Fibroblast of skin of right quadriceps (primary cell): Measurements from ENCODE around the gene PPP2R2B.
"Not testable (repeated sequence)": the region's sequence is repeated elsewhere in the genome, so short reads cannot be mapped to it uniquely, and the experiment has no call there.

Experiments used
- DNase-seq: peaks from one replicate; pipeline ENCODE4 v3.0.0-alpha.2; 2013

PPP2R2B gene

DNA sequence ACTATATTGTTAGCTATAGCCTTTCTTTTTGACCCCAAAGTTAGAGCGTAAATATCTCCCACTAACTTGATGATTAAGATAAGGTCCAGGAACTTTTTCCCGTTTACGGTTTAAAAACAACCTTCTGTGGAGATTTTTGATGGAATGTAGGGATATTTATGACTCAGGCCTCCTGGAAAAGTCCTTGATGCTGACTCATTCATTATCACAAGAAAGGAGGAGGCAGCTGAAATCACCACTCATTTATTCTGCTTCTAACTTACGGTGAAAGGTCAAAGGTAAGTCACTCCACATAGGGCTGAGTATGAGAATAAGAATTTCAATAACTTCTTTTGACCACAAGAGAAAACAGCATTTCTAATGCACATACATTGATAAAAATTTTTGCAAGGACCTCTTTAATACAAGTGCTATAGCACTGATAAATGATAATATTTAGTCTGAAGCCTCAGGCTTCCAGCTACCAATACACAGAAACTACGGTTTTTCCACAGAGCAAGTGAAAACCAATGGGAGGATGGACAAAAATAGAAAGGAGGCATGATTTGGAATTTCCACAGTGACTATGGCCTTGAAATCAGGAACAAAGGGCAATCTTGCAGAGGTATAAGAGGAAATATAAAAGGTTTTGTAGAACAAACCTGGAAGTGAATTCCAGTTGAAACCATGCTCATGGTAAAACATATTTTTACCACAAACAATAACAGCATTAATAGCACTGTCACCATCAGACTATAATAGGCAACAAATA lies 146.5 kb downstream of the PPP2R2B start:
- peak; percentile 91 for DNase-seq

DNA sequence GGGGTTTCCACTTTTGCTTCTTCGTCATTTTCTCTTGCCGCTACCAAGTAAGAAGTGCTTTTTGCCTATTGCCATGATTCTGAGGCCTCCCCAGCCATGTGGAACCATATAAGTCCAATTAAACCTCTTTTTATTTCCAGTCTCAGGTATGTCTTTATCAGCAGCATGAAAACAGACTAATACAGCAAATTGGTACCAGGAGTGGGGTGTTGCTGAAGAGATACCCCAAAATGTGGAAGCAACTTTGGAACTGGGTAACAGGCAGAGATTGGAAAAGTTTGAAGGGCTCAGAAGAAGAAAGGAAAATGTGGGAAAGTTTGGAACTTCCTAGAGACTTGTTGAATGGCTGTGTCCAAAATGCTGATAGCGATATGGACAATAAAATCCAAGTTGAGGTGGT lies 149.8 kb downstream of the PPP2R2B start:
- DNase-seq = not testable (repeated sequence)

DNA sequence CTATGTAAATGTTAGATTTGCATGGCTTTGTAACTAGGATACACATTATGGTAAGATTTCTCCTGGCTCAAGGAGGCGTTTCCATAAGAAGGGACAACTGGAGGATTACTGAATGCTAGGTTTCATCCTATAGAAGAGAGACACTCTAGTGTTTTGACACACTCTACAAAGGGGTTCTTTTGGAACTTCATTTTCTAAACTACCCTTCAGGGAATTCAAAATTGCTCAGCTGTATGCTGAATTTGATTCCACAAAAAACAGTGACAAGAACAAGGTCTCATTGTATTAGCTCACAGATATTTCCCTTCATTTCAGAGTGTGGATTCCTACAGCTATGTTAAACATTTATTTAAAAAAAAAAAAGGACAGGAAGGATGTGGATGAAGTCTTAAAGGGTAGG lies 151.7 kb downstream of the PPP2R2B start:
- no peak for DNase-seq

DNA sequence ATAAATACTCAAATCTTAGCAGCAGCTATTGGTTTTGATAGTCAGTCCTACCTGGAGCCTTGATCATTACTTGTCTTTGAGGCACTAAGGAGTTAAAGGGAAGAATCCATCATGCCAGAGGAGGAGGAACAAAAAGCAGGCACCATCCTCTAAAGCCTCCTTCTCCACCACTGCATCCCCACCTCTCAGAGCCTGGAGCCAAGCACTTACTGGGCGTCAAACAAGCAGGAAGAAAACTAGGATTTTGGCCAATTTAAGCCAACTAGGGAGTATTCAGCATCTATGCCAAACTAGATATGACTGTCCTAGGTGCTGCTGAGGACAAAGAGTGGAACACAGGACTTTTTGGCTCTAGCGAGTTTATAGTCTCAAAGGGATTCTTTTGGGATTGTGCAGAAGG lies 152.5 kb downstream of the PPP2R2B start:
- no peak for DNase-seq

DNA sequence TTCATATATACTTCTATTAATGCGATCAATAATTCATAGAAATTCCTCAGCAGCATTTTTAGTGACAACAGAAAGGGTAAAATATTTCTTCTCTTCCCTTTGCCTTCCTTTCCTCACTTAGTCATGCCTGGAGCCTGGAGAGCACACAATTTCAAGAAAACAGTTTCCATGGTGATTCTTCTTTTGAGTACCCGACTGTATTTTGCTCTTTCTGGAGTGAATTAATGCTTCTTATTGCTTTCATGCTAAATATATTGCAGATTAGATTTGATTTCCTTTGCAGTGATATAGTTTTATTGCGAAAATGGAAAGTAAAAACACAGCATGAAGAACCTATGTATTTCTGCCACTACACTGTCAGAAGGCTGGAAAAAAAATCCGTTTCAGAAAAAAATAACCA lies 153.5 kb downstream of the PPP2R2B start:
- no peak for DNase-seq

DNA sequence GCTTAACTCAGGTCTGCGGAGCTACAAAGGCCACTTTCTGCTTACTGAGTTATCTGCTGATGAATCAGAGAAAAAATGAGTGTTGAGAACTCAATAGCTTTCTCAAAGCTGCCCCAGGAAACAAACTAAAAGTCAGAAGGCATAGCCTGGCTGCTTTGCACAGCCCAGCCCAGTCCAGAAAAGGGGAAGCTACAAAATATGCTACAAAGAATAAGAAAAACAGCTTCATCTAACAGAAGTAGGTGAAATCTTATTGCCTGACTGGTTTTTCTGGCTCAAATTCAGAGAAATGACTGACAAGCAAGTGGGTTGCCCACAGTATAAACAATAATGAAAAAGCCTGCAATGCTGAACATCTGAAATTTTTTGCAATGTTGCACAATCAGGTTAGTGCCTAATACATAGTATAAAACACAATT lies 156.2 kb downstream of the PPP2R2B start:
- DNase-seq = peak; percentile 13

DNA sequence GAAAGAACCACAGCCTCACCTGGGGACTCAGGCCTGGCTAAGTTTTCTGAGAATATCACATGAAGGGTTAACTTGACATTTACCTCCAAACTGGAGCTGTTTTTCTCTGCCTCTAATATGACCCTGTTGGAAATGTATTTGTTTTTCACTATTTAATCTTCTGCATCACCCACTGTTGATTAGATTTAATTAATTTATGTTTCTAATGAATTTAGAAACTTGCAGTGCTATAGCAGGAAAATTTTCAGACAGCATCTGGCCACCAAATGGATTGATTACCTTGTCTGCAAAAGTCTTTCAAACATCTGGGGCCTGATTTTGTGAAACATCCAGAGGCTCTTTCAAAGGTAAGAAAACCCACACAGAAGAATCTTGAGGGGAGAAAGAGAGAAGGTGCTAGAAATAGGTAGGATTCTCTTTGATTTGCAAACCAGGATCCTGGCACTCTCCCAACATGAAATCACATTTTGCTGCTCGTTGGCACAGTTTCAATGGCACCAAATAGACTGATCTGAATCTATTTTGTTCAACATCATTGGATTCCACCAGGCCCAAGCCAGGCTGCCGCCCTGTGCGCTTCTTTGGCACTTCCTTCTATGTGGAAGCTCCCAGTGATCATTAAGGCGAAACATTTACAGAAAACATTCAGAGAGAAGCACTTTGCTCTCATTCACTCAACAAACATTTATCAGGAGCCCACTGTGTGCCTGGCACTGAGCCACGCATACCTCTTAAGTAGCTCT lies 157.3 kb downstream of the PPP2R2B start:
- no peak for DNase-seq

DNA sequence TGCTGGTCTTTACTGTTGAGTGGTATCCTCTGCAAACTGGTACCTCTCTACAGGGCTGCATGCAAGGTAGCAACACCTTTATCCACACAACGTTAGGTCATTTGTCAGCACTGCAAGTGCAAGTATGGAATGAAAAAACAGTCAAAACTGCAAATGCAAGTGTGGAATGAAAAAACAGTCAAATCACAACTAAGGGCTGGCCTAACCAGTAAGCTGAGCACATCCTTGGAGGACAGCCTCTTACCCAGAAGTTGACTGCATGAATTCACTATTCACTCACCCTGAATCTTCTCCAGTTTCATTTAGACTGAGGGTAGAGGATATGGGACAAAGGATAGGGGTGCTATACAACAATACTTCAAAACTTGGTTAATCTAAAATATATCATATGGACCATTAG lies 158.4 kb downstream of the PPP2R2B start:
- DNase-seq = no peak

DNA sequence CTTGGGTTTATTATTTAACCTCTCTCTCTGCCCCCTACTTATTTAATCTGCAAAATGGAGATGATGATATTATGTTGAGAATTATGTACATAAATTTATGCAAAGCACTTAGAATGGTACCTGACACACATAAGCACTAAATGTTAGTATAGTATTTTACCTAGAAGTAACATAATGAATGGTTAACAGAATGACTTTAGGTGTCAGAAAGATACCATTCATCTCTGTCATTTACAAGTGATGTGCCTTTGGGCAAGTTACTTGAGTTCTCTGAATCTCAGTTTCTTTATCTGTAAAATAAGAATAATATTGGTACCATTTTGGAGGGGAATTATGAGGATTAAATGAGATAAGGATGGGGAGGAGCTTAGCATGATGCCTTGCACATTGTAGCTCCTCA lies 159.4 kb downstream of the PPP2R2B start:
- no peak for DNase-seq

DNA sequence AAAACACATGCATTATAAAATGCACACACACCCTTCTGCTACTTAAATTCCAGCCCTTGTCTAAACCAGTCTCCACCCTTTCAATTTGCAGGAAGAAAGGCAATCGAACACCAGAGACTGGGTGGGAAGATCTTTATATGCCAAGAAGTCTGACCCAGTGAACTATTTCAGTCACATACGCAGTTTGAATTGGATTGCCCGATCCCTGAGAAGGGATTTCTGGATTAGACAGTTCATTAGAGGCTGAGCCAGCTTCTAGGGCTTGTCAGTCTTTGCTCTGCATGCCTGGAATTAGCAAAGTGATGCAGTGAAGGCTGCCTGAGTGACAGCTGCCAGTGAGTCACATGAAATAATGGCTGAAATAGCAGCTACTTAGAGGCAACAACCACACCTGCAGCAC lies 159.9 kb downstream of the PPP2R2B start:
- DNase-seq = no peak

DNA sequence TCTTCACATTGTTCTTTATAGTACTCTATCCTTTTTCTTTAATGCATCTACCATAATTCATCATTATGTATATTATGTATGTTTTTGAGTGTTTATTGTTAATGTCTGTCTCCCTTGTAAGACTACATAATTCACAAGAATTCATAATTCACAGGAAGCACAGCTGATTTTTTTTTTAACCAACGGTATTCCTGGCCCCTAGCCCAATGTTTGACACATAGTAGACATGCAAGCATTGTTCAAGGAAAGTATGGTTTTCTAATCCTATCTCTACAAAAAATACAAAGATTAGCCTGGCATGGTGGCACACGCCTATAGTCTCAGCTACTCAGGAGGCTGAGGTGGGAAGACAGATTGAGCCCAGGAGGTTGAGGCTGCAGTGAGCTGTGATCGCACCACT lies 160.6 kb downstream of the PPP2R2B start:
- DNase-seq = no peak

DNA sequence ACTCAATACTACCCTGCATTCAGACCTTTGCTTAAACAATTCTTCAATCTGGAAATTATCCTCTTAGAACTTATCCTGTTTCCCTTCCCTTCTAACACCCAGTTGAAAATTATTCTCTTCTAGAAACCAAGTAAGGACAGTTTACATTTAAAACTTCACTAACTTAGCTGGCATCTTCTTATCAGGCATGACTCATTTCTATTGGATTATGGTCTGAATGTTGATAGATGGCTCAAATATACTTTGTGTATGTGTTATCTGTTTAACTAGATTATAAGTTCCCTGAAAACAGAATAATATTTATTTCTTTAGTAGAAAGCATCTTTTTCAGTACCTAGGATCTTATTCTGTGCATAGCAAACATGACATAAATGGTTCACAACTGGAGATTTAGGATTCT lies 161.9 kb downstream of the PPP2R2B start:
- no peak for DNase-seq

DNA sequence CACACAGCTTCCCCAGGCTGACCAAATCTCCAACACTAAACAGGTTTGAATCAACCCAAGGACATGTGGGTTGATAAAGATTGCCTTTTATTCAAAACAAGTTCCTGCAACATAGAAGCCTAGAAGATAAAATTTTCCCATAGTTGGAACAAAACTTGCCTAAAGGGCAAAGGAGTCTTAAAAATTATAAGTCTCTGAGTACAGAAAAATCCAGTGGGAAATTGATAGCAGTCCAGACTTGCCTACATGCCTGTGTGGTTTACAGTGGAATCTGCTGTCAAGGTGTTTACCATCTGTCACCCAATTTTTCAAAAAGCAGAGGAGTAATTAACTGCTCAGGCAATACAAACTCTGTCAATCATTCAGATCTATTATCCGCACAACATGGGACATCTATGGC lies 168.2 kb downstream of the PPP2R2B start:
- DNase-seq = no peak

DNA sequence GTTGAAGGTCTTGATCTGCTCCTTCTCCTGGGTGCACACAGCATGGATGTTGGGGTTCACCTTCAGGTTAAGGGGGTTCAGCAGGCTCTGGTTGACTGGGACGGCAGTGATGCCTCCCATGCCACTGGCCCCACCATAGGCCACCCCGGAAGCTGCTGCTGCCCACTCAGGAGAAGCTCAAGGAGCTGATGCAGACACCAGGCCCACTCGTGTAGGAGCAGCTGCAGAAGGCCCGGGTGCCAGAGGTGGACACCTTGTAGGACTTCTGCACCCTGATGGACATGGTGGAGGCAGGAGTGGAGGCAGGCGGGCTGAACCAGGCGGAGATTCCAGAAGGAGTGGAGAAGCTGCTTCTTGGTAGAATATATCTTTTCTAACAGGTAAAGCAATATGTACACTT lies 171.2 kb downstream of the PPP2R2B start:
- DNase-seq = no peak

DNA sequence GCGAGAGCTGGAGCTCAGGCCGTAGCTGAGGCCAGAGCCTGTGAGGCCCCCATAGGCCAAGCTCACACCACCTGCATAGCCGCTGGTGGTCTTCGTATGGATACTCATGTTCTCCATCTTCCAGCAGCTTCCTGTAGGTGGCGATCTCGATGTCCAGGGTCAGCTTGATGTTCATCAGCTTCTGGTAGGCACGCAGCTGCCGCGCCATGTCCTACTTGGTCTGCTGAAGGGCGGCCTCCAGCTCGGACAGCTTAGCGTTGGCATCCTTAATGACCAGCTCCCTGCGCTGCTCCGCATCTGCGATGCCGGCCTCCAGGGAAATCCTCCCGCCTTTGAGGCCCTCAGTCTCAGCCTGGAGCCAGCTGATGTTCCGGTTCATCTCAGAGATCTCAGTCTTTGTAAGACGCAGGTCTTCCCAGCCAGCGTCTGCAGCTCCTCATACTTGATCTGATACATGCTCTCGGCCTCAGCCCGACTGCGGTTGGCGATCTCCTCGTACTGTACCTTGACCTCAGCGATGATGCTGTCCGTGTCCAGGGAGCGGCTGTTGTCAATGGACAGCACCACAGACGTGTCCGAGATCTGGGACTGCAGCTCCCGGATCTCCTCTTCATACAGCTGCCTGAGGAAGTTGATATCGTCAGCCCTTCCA lies 172.1 kb downstream of the PPP2R2B start:
- no peak for DNase-seq

DNA sequence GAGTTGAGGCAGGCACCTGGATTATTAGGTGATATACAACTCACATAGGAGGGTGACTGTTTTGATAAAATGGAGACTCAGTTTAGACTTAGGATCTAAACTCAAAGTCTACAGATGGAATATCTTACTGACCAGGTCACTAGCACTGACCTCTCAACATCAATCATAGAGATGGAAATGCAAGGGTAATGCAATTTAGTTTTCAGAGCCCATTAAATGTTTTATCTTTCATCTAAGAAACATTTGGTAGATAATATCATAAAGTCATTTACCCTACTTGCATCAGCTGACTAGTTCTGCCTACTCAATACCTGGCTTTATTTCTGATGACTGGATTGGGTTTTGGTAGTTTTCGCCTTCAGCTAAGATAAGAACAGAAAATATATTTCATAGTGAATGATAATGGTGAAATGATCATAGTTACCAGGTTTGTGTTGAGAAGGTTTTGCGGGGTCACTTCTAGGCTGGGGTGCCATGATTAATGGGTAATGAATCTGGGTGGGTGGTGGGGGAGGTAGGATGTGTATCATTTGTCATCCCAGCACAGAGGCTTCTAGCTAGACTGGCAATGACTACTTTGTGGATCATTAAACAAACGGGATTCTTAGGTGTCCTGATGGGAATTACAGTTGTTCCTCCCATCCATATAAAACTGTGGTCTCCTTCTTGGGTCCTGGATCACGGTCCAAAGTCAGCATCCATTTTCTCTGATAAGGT lies 173.4 kb downstream of the PPP2R2B start:
- DNase-seq = no peak

DNA sequence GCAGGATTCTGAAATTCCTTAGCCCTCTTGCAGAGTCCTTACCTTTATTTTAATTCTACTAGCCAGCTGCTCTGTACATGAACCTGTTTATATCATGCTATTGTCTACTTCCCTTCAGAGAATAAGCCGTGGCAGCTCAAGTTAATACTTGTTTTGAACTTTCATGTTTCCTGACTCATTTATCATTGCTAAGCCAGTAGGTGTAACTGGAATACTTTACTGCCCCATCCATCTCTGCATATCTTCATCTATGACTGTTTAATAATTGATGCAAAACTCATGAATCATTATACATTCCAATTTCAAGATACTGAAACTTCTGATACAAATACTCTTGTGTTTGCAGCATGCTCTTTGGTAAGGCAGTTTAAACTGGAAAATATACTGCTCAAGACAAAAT lies 174.7 kb downstream of the PPP2R2B start:
- no peak for DNase-seq

DNA sequence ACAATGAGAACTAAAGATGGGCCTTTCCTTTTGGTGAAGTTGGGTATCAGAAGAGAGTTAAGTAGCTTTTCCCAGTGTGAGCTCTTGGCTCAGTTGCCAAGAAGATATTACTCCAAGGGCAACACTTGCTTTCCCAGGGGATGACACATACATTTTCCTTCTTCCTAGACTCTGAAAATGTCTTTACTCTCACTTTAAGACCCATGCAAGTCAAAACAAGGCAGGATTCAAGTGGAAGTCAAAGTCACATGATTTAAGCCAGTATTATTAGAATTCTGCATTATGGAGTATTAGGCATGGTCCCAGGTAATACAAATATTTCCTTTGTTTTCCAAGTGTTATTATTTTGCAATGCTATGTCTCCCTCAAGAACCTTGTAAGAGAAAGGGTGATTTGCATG lies 175.1 kb downstream of the PPP2R2B start:
- no peak for DNase-seq

DNA sequence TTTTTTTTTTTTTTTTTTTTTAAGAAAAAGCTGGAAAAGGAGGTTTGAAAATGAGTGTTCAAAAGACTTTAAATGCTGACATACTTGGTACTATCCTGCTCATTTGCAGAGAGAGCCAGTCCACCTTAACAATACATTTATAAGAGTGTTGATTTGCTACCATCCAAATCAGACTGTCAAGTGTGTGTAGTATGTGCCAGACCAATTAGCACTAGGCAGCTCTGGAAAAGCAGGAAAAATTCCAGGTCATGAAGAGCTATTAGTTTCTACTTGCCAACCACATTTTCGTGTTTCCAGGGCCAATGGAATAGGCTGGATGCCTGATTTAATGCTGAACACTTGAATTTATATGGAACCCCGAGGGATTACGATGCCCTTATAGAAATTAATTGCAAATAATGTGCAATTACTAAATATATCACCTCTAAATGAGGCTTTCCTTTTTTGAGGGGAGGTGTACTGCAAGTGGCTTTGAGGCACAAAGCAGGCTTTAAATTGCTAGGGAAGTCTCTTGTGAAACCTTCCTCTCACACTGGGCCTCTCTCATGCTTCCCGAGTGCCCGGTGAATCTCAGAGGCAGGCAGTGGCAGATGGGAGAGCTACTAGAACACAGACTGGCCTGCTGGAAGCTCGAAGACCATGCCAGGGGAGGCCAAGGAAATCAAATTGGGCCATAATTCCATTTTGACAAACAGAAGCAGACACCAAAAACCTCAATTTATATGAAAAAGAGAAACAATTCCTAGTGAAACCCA lies 178.7 kb downstream of the PPP2R2B start:
- no peak for DNase-seq

DNA sequence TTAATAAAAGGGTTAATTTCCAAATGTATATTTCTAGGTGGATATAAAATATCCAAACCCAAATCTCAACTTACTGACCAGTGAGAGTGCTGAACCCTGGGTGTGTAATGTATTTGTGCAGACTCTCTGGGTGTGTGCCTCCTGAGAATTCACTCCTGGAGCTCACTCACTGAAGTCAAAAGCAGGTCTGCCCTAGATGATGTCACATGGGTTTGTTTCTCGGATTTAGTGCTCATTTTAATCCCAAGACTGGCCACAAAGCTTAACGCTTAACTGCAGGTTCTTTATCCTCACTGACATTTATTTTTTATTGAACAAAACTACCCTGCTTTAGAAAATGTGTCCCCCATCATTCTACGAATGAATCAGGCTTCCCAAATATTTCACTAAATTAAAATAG lies 179.4 kb downstream of the PPP2R2B start:
- DNase-seq = no peak

DNA sequence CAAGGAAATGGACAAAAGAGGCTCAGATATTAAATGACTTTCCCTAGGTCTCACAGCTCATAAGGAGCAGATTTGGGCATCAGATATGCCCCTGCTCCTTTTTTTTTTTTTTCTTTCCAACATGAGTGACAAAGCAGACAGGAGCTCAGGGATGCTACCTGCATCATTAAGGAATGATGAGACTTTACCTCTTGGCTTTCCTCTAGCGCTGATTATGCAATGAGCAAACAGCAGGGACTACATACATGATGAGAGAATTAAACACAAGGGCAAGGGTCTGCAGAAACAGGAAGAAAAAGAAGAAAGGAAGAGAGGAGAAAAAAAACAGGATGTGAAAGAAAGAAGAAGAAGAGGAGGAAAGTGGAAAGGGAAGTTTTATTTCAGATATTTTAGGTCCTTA lies 179.9 kb downstream of the PPP2R2B start:
- no peak for DNase-seq

DNA sequence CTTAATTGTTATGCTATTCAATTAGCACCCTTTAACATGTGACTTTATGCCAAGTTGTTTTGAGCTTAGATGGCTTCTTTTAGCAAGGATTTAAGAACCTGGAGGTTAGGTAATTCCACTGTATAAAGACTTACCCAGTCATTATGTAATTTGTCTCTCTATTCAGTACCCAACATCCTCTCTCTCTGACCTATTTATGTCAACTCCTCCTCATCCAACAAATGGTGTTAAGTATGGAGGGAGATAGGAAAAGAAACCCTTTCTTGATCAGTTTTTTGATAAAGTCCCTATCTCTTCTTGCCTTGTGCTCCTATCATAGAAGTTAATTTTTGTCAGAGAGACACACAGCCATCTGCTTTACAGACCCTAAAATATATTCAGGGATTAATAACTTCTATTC lies 181.3 kb downstream of the PPP2R2B start:
- no peak for DNase-seq

DNA sequence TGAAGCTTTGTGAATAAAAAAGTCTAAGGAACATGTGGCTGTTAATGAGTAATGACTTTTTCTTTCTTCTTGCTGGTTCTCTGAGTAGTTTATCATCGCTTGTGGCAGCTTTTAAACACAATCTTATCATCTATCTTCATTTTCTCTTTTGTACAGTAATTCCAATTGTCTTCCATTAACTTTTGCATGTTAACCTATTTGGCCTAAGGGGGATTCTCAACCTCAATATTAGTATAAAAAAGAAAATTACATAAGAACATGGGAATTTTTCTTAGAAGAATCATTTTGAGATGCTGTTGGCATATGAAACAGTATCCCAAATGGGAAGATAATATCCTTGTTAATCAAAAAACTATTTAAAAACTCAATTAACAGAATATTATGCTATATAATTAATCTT lies 182.9 kb downstream of the PPP2R2B start:
- no peak for DNase-seq
